Glomerular endothelial cell (primary cell): ENCODE measurements around the gene RBMS3. TPM values are rescaled to one million over a fixed set of nuclear protein-coding genes. Genes with fewer than 3 reads are reported as not detected.

Source experiments
- DNase-seq: peaks from one replicate; pipeline ENCODE4 v3.0.0-alpha.2; 2011; ENCODE audit warnings: low read depth, low spot score; ENCODE audit errors: extremely low read depth
- total RNA-seq: library from RNA; depleted of rRNA; stranded (reverse); fragments of >200 nt; gene quantifications from 2 replicates; pipeline ENCODE4 v1.2.3, GENCODE V29; 2015

Gene RBMS3
- total RNA-seq, 1 donor from 2014 or later, result 36.8 TPM

- no peak for DNase-seq
Observed at GRCh38 chr3:29914861-29915524, 634.1 kb downstream of the RBMS3 start.

GRCh38 chr3:29919571-29919970 is 638.7 kb downstream of the RBMS3 start:
- no peak for DNase-seq

- DNase-seq, result peak; percentile 31
Observed at GRCh38 chr3:29922992-29923746, 642.3 kb downstream of the RBMS3 start.

- DNase-seq, result no peak
Observed at GRCh38 chr3:29924783-29925561, 644.1 kb downstream of the RBMS3 start.

- no peak for DNase-seq
Observed at GRCh38 chr3:29926378-29926777, 645.5 kb downstream of the RBMS3 start.

- no peak for DNase-seq
Observed at GRCh38 chr3:29932696-29933325, 651.9 kb downstream of the RBMS3 start.

- no peak for DNase-seq
Observed at GRCh38 chr3:29933802-29934490, 653.1 kb downstream of the RBMS3 start.

GRCh38 chr3:29934751-29935150 is 653.9 kb downstream of the RBMS3 start:
- DNase-seq, result no peak

- no peak for DNase-seq
Observed at GRCh38 chr3:29936054-29936453, 655.2 kb downstream of the RBMS3 start.

GRCh38 chr3:29936766-29937165 is 655.9 kb downstream of the RBMS3 start:
- no peak for DNase-seq

GRCh38 chr3:29937185-29937584 is 656.3 kb downstream of the RBMS3 start:
- no peak for DNase-seq

GRCh38 chr3:29940759-29941323 is 660.0 kb downstream of the RBMS3 start:
- no peak for DNase-seq

- DNase-seq, result no peak
Observed at GRCh38 chr3:29942297-29942696, 661.4 kb downstream of the RBMS3 start.

GRCh38 chr3:29949131-29949530 is 668.3 kb downstream of the RBMS3 start:
- DNase-seq, result no peak

GRCh38 chr3:29949940-29950616 is 669.2 kb downstream of the RBMS3 start:
- no peak for DNase-seq

GRCh38 chr3:29952431-29952830 is 671.6 kb downstream of the RBMS3 start:
- DNase-seq, result no peak

GRCh38 chr3:29955413-29955812 is 674.5 kb downstream of the RBMS3 start:
- no peak for DNase-seq

- no peak for DNase-seq
Observed at GRCh38 chr3:29958816-29959215, 677.9 kb downstream of the RBMS3 start.

- no peak for DNase-seq
Observed at GRCh38 chr3:29971895-29972294, 691.0 kb downstream of the RBMS3 start.
